ENCODE data around the gene OR56A5. TPM values are rescaled to one million over a fixed set of nuclear protein-coding genes. Genes with fewer than 3 reads are reported as not detected.

Gene OR56A5
- total and polyA plus RNA-seq, 11 donors = not detected

- Histone ChIP-seq H3K4me1 (no peaks in the 10 kb centered on the region), H3K9me3 (no peaks in the 10 kb centered on the region), H3K4me3 (no peak overlapping the region), H3K27me3 (no peaks in the 10 kb centered on the region), H3K36me3 (no peaks in the 10 kb centered on the region), H3K27ac (no peak overlapping the region)
- TF ChIP-seq POLR2A (IDR thresholded peaks at IDR 0.05) (no peak), CTCF (IDR thresholded peaks at IDR 0.05) (no peak)
- 62 to 74% (median 68%) methylated on average over 3 of the region's 3 CpGs for WGBS, 4 donors
- no peak for DNase-seq
- ATAC-seq = peak in 1 of 4 donors; percentile 18
- intact Hi-C loops (cut with DNase I) = no loop called here
Observed at GRCh38 chr11:5992150-5992549, 23.9 kb upstream of the OR56A5 start.

- TF ChIP-seq POLR2A (IDR thresholded peaks at IDR 0.05) = no peak
- TF ChIP-seq CTCF (IDR thresholded peaks at IDR 0.05) = no peak
- no peaks in the 10 kb centered on the region for H3K36me3 ChIP-seq
- DNase-seq (no peak), ATAC-seq (no peak)
- H3K27me3 ChIP-seq = no peaks in the 10 kb centered on the region
- no peak overlapping the region for H3K4me3 ChIP-seq
- no peaks in the 10 kb centered on the region for H3K4me1 ChIP-seq
- intact Hi-C loops (cut with DNase I) = no loop called here
- WGBS, 4 donors = 85 to 91% (median 89%) methylated on average over 4 of the region's 4 CpGs
- no peak overlapping the region for H3K27ac ChIP-seq
- no peaks in the 10 kb centered on the region for H3K9me3 ChIP-seq
Observed at GRCh38 chr11:5989203-5989602, 20.9 kb upstream of the OR56A5 start.

- TF ChIP-seq CTCF (IDR thresholded peaks at IDR 0.05) (no peak), POLR2A (IDR thresholded peaks at IDR 0.05) (no peak)
- Histone ChIP-seq H3K4me1 (no peaks in the 10 kb centered on the region), H3K27ac (no peak within 1 kb of the TSS), H3K36me3 (no peaks in the 10 kb centered on the region), H3K4me3 (no peak within 1 kb of the TSS), H3K27me3 (peaks cover 0 to 3% (median 0%) of the 10 kb centered on the region in 9 donors), H3K9me3 (no peaks in the 10 kb centered on the region)
- DNase-seq (no peak), ATAC-seq (no peak)
- intact Hi-C loops (cut with DNase I) = no loop called here
- WGBS, 4 donors = 50 to 69% (median 56%) methylated on average over 1 of the region's 1 CpG
Observed at GRCh38 chr11:5986885-5987284, 18.6 kb upstream of the OR56A5 start, which contains the start of gene OR52L1. TSS of gene OR52L1 (minus strand) at chr11:5986985. CDS start at chr11:5986930, 55 bp downstream.

- no peak for TF ChIP-seq CTCF (IDR thresholded peaks at IDR 0.05)
- no peak for TF ChIP-seq POLR2A (IDR thresholded peaks at IDR 0.05)
- WGBS, 4 donors = 38 to 47% (median 41%) methylated on average over 1 of the region's 1 CpG
Observed at GRCh38 chr11:5983443-5983842, 15.1 kb upstream of the OR56A5 start.

More at GRCh38 chr11:5983443-5983842, 15.1 kb upstream of the OR56A5 start:
- no peak overlapping the region for H3K4me3 ChIP-seq
- ATAC-seq (no peak), DNase-seq (no peak)
- H3K36me3 ChIP-seq = no peaks in the 10 kb centered on the region
- no peaks in the 10 kb centered on the region for H3K4me1 ChIP-seq
- intact Hi-C loops (cut with DNase I) = no loop called here
- peaks cover 0 to 28% (median under 1%) of the 10 kb centered on the region in 12 donors for H3K9me3 ChIP-seq
- H3K27me3 ChIP-seq = peaks cover 0 to 3% (median 0%) of the 10 kb centered on the region in 9 donors
- no peak overlapping the region for H3K27ac ChIP-seq
